MG63 (cell line): ENCODE data around the gene TREML4. TPM values are rescaled to one million over a fixed set of nuclear protein-coding genes. Genes with fewer than 3 reads are reported as not detected.

Experiments used
- DNase-seq: peaks from one replicate; pipeline ENCODE4 v3.0.0-alpha.2; 2020
- H3K27me3 ChIP-seq: fragments of 250-450 bp; sonication (Bioruptor Pico); 2 replicates; pipeline ENCODE4 v1.5.1; 2020; ENCODE audit warnings: mild to moderate bottlenecking, moderate library complexity
- H3K36me3 ChIP-seq: fragments of 250-450 bp; sonication (Bioruptor Pico); 2 replicates; pipeline ENCODE4 v1.5.1; 2020; ENCODE audit warnings: mild to moderate bottlenecking, moderate library complexity
- H3K4me3 ChIP-seq: fragments of 250-450 bp; sonication (Bioruptor Pico); 2 replicates; pipeline ENCODE4 v1.5.1; 2020; ENCODE audit warnings: mild to moderate bottlenecking, moderate library complexity
- H3K9me3 ChIP-seq: fragments of 250-450 bp; sonication (Bioruptor Pico); 2 replicates; pipeline ENCODE4 v1.5.1; 2020; ENCODE audit warnings: mild to moderate bottlenecking, moderate library complexity
- total RNA-seq: library from RNA; depleted of rRNA; stranded (reverse); fragments of >200 nt; shearing (Covaris generic); gene quantifications from 2 replicates; pipeline ENCODE4 v1.2.3, GENCODE V29; 2014; ENCODE audit warnings: low replicate concordance

The TREML4 gene
- total RNA-seq, 1 experiment from 2014 or later: not detected

DNA sequence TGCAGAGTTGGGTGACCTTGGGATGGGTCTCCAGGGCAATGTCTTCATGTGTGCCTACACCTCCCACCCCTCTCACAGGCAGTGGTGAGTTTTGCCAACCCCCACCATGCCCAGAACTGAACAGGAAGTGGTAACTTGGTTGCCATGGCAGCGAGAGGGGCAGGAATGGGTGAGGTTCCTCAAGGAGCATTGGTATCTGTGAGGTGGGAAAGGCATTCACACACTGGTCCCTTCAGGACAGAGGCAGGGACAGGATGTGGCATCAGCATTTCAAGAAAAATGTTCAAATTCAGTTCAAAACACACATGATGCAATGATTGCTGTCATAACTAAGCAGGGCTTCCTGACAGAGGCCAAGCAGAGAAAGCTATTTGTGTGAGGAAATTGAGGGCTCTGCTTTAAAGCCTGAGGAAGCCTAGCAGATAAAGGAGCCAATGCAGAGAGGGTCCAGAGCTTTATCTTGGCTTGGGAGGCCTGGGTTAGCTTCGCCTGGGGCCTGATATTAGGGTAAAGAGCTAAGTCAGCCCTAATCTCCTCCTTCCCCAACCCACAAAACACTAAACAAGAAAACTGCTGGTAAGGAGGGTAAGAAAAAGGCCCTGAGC lies 27.8 kb upstream of the TREML4 start:
- no peaks in the 10 kb centered on the region for H3K9me3 ChIP-seq
- H3K36me3 ChIP-seq: no peaks in the 10 kb centered on the region
- no peak overlapping the region for H3K4me3 ChIP-seq
- no peaks in the 10 kb centered on the region for H3K27me3 ChIP-seq
- DNase-seq: no peak

DNA sequence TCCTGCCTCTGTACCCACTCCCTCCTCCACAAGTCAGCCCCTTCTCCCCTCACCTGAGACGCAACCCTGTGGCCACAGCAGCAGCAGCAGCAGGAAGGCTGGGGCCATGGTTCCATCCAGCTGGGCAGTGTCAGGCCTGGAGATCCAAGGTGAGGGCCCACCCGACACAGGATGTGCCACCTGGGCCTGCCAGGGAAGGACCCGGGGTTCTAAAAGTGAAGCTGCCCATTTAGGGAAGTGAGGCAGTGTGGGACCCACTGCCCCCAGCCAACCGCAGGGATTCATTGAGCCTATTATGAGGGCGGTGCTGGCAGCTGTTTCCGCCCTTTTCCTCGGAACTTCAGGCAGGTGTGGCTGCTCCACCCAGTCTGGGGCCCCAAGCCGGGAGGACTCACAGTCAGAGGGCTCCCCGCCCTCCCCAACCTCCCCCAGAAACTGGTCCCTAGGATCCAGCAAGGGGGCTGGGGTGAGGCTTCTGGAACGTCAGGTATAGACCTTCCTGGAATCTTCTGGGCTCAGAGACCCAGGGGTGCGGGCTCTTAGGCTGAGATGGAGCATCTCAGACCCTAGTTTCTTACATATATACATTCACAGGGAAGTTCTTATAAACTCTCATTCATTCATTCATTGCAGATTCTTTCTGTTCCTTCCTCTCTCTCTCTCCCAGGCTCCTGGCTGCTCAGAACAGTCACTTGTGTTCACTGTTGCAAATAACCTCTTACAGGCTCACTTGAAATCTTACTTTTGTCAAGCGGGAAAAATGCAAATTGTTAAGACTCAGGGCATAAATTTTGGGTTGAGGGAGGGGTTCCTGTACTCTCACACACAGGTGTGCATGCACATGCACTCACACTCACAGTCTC lies 27.0 kb upstream of the TREML4 start, which contains the start of gene TREML2:
Gene TREML2, minus strand, starts transcription at position 249 of the 863 bp plus-strand sequence. Its CDS starts 141 bp downstream, at position 108.
- Histone ChIP-seq H3K27me3 (no peaks in the 10 kb centered on the region), H3K9me3 (no peaks in the 10 kb centered on the region), H3K4me3 (no peak within 1 kb of the TSS), H3K36me3 (no peaks in the 10 kb centered on the region)
- DNase-seq: no peak

DNA sequence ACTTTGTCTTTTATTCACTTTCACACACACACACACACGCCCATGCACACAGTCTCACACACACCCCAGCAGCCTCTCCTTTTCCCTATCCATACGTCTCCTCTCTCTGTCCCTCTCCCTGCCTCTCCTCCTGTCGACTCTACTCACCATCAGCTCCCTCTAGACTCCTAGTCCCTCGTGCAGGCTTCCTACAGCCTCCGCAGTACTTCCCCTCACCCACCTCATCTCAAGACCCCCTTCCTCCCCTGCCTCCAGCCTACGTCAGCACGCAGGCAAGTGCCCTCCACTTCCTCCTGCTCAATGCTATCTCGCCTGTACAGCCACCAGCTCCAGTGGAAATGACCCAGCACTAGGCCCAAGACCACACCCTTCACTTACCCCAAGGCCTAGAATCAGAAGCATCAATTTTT lies 26.4 kb upstream of the TREML4 start:
- DNase-seq: no peak
- Histone ChIP-seq H3K36me3 (no peaks in the 10 kb centered on the region), H3K27me3 (no peaks in the 10 kb centered on the region), H3K9me3 (no peaks in the 10 kb centered on the region), H3K4me3 (no peak overlapping the region)

DNA sequence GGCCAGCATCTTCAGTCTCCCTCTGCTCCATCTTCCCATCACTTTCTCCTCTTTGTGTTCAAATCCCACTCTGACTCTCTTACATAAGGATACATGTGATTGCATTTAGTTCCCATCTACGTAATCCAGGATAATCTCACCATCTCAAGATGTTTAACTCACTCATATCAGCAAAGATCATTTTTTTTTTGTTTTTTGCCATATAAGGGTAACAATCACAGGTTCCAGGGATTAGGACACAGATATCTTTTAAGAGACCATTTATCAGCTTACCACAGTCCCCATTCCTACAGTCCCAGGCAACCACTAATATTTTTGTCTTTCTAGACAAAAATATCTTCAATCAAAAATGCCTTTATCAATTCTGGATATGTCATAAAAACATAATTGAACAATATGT lies 24.0 kb upstream of the TREML4 start:
- Histone ChIP-seq H3K4me3 (no peak overlapping the region), H3K9me3 (no peaks in the 10 kb centered on the region), H3K27me3 (no peaks in the 10 kb centered on the region), H3K36me3 (no peaks in the 10 kb centered on the region)
- DNase-seq: no peak

DNA sequence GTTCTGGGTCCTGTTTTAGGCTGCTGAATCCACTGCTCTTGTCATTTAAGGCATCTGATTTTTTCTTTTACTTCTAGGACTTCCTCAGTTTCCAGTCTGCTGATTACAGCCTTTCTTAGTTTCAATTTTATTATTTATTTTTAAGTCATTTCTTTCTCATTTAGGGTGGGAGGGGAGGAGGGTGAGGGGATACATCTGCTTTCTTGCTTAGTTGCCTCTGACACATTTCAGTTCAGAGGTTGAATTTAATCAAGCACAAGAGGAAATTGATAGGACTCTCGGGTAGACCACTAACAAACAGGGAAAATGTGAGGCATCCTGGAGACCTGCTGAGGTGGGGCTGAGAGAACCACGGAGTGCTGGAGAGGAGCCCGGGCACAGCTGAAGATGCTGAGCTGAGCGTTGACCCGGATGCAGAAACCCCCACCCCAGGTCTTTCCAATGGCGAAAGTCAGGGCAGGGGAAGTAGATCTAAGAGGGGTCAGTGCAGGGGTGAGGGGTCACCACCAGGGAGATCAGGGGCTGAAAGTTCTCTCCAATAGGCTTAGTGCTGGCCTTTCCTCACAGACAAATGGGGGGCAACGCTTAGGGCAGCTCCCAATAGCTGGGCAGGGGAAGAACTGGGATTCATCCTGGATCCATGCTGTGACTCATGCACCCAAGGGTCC lies 19.6 kb upstream of the TREML4 start:
- Histone ChIP-seq H3K36me3 (no peaks in the 10 kb centered on the region), H3K4me3 (no peak overlapping the region), H3K9me3 (no peaks in the 10 kb centered on the region), H3K27me3 (no peaks in the 10 kb centered on the region)
- DNase-seq: no peak

GRCh38 chr6:41209547-41210320 lies 18.4 kb upstream of the TREML4 start:
- Histone ChIP-seq H3K27me3 (no peaks in the 10 kb centered on the region), H3K36me3 (no peaks in the 10 kb centered on the region), H3K9me3 (no peaks in the 10 kb centered on the region), H3K4me3 (no peak overlapping the region)
- DNase-seq: no peak

DNA sequence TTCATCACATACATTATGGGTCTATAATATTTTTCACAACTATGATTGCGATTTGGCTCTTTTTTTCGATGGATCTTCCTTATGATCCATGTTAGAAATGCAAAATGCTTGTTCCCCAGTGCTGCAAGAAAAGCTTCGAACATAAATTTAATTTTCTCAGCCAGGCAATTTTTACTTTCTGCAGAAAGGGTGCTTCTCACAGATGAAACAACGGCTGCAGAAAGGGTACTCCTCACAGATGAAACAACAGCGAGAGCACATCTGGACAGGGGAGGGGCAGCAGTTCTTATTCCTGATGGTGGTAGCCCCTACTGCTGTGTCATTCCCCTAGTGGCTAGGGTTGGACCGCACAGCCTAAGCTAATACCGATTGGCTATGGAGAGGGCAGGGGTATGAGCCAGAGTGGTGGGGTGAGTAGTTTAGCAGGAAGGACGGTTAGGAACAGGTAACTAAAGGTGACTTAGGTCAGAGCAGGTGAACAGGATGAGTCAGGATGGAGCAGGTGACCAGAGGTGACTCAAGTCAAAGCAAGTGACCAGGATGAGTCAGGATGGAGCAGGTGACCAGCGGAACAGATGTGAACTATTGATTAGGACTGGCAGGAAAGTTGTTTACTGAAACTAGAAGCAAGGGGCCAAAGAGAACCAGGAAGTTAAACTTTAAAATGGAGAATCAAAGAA lies 13.4 kb upstream of the TREML4 start:
- H3K9me3 ChIP-seq: no peaks in the 10 kb centered on the region
- H3K27me3 ChIP-seq: no peaks in the 10 kb centered on the region
- no peaks in the 10 kb centered on the region for H3K36me3 ChIP-seq
- DNase-seq: no peak
- H3K4me3 ChIP-seq: no peak overlapping the region

DNA sequence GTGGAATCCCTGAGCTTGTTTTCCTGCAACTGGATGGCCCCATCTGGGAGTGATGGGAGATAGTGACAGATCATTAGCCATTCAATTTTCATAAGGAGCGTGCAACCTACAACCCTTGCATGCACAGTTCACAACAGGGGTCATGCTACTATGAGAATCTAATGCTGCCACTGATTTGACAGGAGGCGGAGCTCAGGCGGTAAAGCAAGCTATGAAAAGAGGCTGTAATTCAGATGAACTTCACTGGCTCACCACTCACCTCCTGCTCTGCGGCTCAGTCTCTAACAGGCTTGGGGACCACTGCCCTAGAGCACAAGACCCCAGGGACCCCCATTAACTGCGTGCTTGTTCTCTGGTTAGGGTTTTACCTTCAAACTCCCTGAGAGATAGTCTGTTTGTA lies 12.4 kb upstream of the TREML4 start:
- H3K4me3 ChIP-seq: no peak overlapping the region
- DNase-seq: no peak
- H3K36me3 ChIP-seq: no peaks in the 10 kb centered on the region
- H3K9me3 ChIP-seq: no peaks in the 10 kb centered on the region
- H3K27me3 ChIP-seq: no peaks in the 10 kb centered on the region

DNA sequence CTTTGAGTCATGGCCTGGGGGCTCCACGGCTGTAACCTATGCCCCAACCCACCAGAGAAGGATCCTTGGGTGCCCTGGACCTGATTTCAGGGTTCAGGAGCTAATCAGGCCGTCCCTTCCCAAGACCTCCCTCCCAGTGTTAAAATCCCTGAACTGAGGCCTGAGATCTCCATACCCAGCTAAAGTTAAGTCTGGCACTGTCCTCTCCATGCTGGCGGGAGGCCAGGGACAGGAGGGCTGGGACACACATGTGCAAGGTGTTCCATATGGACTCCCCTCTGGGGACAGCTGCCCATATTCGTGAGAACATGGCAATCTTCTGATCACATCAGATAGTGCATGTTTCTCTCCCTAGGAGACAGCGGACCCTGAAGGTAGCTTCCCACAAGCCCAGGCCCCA lies 11.5 kb upstream of the TREML4 start:
- Histone ChIP-seq H3K9me3 (no peaks in the 10 kb centered on the region), H3K36me3 (no peaks in the 10 kb centered on the region), H3K4me3 (no peak overlapping the region), H3K27me3 (no peaks in the 10 kb centered on the region)
- no peak for DNase-seq

DNA sequence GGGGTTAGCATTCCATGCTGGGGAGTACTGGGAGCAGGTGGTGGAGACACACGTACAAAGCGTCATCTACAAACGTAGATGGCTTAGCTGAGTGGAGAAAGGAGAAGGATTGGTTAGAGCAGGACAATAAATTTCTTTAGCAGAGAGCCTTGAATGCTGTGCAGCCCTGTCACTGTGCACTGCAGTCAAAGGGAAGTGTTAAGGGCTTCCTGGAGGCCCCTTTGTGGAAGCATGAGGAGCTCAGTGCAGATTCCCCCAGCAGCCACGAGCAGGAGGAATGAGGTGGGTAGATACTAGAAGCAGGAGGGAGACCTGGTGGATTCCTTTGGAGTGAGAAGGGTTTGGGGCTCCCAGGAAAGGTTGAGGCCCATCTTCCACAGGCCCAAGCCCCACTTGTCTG lies 6.1 kb upstream of the TREML4 start:
- no peak for DNase-seq
- Histone ChIP-seq H3K4me3 (no peak overlapping the region), H3K27me3 (0 out of 2 replicates have a peak, but pooled peaks cover 2% of the 10 kb centered on the region), H3K9me3 (no peaks in the 10 kb centered on the region), H3K36me3 (no peaks in the 10 kb centered on the region)

- Histone ChIP-seq H3K36me3 (no peaks in the 10 kb centered on the region), H3K4me3 (no peak overlapping the region), H3K27me3 (0 out of 2 replicates have a peak, but pooled peaks cover 2% of the 10 kb centered on the region), H3K9me3 (no peaks in the 10 kb centered on the region)
- no peak for DNase-seq
Observed at GRCh38 chr6:41222513-41222912, 5.6 kb upstream of the TREML4 start.

DNA sequence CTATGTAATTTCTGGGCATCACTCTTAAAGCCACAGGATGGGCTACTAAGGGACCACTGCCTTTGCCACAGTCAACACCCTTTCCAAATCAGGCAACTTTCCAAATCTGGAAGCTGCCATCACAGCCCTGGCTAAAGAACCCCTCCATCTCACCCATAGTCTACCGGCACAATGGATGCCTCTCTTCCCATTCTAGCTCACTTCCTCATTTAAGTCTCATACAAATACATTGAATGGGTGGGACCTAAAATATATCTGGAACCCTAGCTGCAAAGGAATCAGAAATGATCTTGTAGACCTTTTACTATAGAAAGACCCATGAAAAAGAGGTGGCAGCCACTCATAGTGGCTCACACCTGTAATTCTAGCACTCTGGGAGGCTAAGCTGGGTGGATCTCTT lies 3.3 kb upstream of the TREML4 start:
- H3K9me3 ChIP-seq: no peaks in the 10 kb centered on the region
- H3K27me3 ChIP-seq: 0 out of 2 replicates have a peak, but pooled peaks cover 2% of the 10 kb centered on the region
- no peak overlapping the region for H3K4me3 ChIP-seq
- DNase-seq: no peak
- H3K36me3 ChIP-seq: no peaks in the 10 kb centered on the region

GRCh38 chr6:41226752-41227151 lies 1.4 kb upstream of the TREML4 start:
- 0 out of 2 replicates have a peak, but pooled peaks cover 2% of the 10 kb centered on the region for H3K27me3 ChIP-seq
- H3K36me3 ChIP-seq: no peaks in the 10 kb centered on the region
- H3K9me3 ChIP-seq: no peaks in the 10 kb centered on the region
- DNase-seq: no peak
- H3K4me3 ChIP-seq: no peak overlapping the region

- peaks cover 2% of the 10 kb centered on the region; the same call in 1 of the 2 replicates for H3K27me3 ChIP-seq
- DNase-seq: no peak
- no peak overlapping the region for H3K4me3 ChIP-seq
- H3K9me3 ChIP-seq: no peaks in the 10 kb centered on the region
- no peaks in the 10 kb centered on the region for H3K36me3 ChIP-seq
Observed at GRCh38 chr6:41228616-41229015, 467 bp downstream of the TREML4 start.

- DNase-seq: no peak
- Histone ChIP-seq H3K4me3 (no peak overlapping the region), H3K9me3 (no peaks in the 10 kb centered on the region), H3K27me3 (peaks cover 2% of the 10 kb centered on the region; the same call in 1 of the 2 replicates), H3K36me3 (no peaks in the 10 kb centered on the region)
Observed at GRCh38 chr6:41229721-41230120, 1.6 kb downstream of the TREML4 start.

- no peak for DNase-seq
- H3K36me3 ChIP-seq: no peaks in the 10 kb centered on the region
Observed at GRCh38 chr6:41231246-41231645, 3.1 kb downstream of the TREML4 start.

More at GRCh38 chr6:41231246-41231645, 3.1 kb downstream of the TREML4 start:
- Histone ChIP-seq H3K27me3 (no peaks in the 10 kb centered on the region; the same call in 1 of the 2 replicates), H3K9me3 (no peaks in the 10 kb centered on the region), H3K4me3 (no peak overlapping the region)
